Dermis microvascular lymphatic vessel endothelial cell (primary cell): ENCODE data around the gene CRTC1. TPM values are rescaled to one million over a fixed set of nuclear protein-coding genes. Genes with fewer than 3 reads are reported as not detected.

Experiments used
- DNase-seq, 2 donors: peaks; one replicate each; pipeline versions ENCODE4 v3.0.0 to v3.0.0-alpha.2; 2010; ENCODE audit warnings: low read depth in 2 of 2
- total RNA-seq: library from RNA; depleted of rRNA; stranded (reverse); fragments of >200 nt; gene quantifications from 2 replicates; pipeline ENCODE4 v1.2.1, GENCODE V29; 2014

The CRTC1 gene
- total RNA-seq, 1 donor from 2014 or later = 0.64 TPM

DNA sequence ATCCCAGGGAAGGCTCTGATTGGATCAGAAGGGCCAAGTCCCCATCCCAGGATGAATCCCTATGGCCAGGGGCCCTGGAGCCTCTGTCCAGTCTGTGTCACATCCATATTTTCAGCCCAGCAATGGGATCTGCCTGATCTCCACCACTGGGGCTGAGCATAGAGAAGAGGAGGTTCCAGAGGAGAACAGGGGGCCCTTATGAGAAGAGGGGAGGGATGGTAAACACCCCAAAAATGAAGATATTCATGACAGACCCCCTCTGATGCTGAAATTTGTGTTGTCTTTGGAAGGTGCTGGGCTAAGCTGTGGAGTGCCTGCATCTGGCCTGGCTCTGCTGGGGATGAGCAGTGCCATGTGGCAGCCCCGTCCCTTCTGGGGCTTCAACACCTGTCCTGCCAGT is 32.2 kb upstream of the CRTC1 start:
- DNase-seq = no peak

DNA sequence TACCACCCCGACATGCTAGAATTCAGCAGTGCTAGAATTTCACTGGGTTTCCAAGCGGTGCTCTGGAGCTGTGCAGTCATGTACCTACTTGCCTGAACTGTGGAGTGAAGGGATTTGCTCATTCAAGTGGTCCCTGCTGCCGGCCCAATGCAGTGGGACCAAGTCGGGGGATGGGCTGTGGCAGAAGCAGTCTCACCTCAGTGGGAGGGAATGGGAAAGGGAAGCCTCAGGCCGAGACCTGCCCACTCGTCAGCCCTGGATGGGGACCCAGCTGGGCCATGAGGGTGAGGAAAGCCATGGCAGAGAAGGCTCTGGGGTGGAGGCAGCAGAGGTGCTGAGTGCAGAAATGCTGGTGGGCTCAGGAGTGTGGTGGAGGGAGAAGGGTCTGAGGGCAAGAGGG is 31.7 kb upstream of the CRTC1 start:
- no peak for DNase-seq

DNA sequence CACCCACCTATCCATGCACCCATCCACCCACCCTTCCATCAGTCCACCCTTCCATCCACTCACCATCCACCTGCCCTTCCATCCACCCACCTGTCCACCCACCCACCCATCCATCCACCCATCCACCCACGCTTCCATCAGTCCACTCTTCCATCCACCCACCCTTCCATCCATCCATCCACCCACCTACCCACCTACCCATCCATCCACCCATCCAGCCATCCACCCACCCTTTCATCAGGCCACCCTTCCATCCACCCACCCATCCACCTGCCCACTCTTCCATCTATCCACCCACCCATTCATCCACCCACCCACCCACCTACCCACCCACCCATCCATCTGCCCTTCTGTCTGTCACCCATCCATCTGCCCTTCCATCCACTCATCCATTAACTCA is 29.6 kb upstream of the CRTC1 start:
- DNase-seq = no peak

DNA sequence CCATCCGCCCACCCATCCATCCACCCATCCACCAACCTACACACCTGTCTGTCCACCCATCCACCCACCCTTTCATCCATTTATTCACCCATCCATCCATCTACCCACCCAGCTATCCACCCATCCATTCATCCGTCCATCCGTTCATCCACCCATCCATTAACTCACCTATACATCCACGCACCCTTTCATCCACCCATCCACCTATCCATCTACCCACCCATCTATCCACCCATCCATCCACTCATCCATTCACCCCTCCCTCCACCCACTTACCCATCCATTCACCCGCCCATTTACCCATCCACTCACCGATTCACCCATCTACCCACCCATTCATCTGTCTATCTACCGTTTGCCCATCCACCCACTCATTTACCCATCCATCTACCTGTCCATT is 29.0 kb upstream of the CRTC1 start:
- DNase-seq = no peak

DNA sequence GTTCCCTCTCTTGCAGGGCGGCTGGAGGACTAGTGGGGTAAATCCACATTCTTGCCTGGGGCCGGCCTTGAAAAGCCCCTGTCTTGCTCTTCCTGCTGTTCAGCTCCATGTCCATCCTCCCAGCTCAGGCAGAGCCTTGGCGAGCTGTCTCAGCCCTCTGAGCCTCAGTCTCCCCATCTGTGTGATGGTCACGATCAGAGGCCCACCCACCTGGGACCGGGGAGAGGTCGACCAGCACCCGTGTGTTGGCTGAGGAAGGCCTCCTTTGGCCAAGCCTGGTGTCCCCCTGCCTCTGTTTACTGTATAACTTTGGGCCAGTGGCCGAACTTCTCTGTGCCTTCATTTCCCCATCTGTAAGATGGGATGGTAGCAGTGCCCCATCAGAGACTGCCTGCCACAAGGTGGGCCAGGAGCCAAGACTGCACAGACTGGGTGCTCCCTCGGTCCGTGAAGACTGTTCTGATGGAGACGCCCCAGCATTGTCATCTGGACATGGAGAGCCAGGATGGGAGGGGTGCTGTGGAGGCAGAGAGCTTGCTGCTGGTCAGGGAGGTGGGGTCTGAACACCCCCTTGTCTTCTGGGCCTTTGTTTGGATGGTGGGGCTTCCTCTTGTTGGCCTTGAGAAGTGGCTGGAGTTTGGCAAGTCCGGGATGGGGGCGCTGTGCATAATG is 28.2 kb upstream of the CRTC1 start:
- DNase-seq = no peak

DNA sequence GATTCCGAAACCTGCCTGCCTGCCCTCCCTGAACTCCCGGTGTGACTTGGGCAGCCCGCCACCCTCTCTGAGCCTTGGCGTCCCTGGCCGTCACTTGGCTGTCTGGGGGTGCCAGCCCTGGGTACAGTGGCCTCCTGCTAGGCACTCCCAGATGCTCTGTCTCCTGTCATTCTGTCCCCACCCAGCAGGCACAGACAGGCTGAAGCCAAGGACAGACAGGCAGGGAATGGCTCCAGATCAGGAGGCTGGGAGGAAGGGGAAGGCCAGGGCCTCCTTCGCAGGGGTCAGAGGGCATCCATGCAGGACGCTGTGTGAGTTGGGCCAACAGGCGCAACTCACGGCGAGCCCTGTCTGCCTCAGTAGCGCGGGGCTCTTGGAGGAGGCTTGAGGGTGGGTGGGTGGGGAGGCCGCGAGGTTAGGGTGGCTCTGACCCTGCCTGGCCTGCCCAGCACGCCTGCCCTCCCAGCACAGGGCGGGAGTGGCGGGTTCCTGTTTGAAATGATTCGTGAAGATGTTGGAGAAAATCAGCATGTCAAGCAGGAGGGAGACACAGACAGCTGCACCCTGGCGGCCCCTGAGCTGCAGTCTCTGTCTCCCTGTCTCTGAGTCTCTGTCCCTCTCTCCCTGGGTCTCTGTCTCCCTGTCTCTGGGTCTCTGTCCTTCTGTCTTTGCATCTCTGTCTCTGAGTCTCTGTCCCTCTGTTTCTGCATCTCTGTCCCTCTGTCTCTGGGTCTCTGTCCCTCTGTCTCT is 27.0 kb upstream of the CRTC1 start:
- no peak for DNase-seq

DNA sequence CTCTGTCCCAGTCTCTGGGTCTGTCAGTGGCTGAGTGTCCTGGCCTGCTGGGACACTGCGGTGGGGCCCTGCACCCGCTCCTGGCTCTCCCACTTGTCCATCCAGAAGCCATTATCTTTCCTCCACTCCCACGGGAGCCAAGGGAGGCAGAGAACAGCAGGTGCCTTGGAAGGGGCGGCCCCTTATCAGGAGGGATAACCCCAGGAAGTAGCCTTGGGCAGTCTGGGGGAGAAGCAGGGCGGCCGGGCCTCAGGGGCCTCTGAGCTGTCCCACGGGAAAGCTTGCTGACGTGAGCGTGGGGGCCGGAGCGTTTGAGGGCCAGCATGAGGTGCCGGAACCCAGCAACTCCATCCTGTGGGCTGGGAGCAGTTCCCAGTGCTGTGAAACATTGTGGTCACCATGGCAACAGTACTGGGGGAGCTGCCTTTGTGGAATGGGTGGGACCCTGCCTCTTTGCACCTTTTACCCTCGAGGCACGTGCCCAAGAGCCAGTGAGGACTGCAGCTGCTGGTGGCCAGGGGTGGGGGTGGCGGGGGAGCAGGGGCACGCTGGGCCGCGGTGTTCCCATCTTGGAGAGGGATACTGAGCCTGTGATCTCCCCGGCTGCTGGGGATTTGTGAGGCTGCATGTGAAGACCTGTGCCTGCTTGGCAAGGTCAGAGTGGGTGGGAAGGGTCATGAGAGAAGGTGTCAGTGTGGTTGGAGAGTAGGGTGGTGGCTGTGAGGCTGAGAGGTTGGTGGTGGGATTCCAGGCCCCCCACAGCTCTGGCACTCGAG is 25.7 kb upstream of the CRTC1 start:
- peak; percentile 17 to 35 for DNase-seq

DNA sequence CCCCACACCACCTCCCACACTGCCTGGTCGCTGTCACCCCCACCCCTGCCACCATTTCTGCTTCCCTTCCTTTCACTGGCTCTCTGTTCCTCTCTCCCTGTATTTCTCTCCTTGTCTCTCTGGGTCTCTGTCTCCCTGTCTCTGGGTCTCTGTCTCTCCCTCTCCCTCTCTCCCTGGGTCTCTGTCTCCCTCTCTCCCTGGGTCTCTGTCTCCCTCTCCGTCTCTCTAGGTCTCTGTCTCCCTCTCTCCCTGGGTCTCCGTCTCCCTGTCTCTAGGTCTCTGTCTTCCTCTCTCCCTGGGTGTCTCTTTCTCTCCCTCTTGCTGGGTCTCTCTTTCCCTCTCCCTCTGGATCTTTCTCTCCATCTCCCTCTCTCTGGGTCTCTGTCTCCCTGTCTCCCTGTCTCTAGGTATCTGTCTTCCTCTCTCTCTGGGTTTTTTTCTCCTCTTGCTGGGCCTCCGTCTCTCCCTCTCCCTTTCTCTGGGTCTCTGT is 25.1 kb upstream of the CRTC1 start:
- DNase-seq = no peak

DNA sequence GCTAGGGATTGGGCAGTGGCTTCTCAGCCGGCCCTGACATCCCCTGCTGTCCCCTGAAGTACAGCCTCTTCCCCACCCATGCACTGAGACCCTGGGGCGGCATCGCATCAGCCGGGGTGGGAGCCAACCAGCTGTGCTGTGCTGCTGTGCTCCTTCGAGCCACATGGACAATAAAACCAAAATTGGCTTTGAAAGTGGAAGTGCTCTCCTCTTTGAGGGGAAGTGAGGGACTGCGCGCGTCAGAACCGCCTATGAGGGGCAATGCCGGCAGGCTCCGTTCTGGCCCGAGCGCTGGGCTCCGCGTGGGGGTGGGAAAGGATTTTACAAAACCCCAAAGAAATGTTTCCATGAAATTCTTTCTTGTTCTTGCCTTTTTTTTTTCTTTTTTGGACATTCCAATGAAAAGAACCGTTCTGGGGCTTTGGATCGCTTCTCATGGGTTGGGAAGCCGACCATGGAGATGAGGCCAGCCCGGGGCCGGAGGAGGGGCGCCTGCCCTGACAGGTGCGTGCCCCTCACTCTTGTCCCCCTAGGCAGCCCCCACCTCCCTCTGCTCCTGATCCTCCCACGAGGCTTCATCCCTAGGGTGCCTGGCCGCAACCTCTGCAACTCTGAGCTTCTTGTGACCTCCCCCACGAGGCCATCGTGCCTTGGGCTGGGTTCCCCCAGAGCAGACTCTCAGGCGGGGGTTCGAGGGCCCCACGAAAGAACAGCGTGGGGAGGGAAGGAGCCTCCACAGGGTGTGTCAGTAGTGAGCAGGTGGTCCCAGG is 24.0 kb upstream of the CRTC1 start:
- no peak for DNase-seq

DNA sequence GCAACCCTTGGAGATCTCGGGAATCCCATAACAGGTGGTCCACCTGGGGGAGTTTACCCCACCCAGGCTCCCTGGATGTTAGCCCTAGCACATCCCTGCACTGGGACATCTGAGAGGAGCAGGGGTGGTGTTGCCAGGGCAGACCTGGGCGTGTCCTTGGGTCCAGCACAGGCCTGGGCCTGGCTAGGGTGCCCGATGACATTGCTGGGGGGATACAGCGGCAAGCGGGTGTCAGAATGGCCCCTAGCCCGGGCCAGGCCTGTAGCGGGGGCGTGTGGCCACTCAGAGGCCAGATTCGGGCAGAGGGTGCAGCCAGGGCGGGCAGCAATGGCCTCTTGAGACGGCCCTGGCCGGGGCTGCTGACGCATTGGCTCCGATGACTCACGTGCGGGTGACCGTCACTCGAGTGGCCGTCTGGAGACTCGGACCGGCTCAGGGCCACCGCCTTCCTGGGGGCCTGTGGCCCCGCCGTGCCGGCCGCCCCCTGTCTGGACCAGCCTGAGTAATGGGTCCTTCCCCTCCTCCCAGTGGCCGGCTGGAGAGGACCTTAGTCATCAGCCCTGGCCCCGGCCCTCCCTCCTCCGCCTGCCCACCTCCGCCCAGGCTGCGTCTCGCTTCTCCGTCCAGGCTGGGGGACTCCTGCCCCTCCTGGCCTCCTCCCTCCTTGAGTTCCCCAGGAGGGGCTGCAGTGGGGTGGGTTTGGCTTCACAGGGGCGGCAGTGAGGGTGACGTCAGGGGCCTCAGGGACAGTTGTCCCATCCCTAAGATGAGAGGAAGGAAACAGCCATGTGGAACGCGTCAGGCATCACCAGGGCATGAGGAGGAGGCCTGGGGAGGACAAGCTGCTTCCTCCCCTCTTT is 23.2 kb upstream of the CRTC1 start:
- DNase-seq = peak in 1 of 2 donors; percentile 64

DNA sequence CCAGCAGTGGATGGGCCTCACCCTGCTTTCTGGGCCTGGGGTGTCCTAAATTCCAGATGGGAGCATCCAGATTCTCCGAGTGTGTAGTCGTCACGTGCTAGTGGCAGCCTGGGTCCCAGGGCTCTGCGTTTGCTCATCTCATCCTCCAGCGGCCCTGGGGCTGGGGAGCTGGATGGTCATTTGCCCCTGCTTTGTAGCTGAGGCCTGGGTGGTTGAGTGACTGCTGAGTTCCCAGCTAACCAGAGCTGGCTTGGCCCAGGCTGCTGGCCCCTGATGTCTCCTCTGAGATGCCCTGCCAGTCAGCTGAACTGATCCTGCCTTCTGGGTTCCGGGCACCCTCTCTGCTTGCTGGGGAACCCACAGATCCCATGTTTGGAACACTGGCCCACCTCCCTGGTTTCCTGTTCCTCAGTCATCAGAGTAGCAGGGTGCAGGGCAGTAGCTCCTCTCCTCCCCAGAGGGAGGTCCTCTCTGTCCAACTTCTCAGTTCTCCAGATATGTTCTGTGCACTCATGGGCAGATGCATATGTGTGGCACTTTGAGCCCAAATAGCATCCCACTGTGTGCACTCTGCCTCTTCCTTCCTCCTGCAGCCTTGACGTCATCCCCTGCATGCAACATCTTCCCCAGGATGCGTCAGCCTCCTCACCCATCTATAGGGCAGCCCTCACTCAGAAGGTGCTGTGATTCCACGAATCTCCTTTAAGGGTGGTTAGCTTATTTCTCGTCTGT is 22.4 kb upstream of the CRTC1 start:
- DNase-seq = no peak

DNA sequence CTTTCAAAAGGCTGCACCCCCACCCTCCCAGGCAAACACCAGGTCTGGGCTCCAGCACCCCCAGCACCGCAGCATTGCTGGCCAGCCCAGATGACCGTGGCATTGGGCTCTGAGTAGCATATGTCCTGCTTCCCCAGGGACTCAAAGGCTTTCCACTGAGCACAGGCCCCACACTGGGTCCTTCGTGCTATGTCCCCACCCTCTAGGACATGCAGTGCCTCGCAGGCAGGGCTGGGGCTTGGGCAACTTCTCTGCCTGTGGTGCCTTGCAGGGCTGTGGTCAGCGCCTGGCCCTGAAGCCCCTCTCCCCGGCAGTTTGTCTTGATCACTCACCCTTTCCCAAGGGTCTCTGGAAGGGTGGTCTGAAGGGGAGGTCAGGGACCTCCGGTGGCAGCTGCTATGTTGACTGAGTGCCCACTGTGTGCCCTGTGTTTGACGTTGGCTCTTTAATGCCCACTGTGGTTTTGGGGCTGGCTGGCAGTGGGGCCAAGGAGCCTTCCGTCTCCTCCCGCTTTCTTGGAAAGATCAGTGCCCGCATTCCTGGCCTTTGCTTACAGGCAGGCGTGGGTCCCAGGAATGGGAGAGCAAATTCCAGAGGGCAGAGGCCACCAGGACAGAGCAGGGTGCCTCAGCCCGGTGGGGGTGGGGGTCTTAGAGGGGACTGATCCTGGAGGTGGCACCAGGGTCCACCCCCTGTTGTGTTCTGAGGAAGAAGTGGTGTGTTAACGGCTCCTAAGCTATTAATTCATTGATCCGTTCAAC is 20.3 kb upstream of the CRTC1 start:
- DNase-seq = no peak

DNA sequence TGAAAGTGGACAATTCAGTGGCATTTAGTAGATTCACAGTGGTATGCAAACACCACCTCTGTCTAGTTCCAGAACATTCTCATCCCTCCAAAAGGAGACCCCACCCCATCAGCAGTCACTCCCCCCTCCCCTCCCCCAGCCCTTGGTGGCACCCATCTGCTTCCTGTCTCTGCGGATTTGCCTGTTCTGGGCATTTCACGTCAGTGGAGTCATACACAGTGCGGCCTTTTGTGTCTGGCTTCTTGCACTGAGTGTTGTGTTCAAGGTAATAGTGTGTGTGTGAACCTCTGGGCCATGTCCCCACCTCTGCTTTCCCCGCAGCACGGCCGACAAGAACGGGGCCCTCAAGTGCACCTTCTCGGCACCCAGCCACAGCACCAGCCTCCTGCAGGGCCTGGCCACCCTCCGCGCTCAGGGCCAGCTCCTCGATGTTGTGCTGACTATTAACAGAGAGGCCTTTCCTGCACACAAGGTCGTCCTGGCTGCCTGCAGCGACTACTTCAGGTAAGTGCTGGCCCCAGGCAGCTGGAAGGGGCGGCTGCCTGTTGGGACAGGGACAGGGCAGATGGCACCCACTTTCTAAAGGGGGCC is 19.4 kb upstream of the CRTC1 start:
- DNase-seq = no peak

DNA sequence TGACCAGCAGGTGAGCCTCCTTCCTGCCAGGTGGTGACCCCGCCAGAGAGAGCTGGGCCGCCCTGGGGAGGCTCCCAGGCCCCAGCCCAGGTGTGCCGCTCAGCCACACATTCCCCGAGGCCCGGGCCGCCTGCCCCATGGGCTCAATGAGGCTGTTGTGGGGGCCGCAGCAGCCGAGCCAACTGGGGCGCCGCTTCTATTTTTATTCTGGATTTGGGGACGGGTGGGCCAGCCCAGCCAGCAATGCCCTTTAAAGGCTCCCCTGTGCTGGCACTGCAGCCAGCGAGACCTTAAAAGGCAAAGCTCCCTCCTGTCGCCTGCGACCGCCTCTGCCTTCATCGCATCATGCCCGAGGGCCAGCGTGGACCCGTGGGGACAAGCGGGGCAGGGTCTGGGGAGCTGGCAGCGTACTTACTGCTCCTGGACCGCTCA is 17.7 kb upstream of the CRTC1 start:
- DNase-seq = no peak

DNA sequence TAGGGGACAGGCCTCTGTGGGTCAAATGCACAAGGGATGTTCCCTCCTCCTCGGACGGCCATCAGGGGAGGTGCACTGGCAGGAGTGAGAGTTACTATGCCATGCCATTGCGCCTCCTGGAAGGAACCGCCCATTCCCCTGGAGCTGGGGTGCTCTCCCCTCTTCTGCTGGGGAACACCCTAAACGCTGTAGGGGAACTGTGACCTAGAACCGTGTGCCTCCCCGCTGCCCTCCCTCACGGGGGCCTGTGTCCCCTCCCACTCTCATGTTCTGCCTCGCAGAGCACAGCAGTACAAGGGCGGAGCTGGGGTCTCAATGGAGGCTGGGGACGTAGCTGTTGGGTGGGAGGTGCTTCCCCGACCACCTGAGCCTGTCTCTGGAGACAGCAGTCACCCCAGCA is 17.2 kb upstream of the CRTC1 start:
- no peak for DNase-seq

DNA sequence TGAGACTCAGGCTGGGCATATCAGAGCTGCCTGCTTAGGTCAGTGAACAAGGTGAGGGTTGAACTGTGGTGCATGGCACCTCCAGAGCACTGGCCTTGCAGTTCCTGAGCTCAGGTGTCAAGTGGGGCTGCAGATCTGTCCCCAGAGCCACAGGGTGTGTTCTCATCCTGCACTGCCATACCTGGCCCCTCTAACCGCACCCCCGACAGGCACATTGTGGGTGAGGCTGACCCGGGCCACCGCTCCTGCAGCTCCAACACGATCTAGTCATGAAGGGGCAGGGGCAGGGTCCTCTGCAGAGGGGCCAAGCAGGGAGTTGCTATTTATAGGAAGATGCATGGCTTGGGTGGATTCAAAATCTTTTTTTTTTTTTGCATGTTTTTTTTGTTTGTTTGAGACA is 16.7 kb upstream of the CRTC1 start:
- no peak for DNase-seq

DNA sequence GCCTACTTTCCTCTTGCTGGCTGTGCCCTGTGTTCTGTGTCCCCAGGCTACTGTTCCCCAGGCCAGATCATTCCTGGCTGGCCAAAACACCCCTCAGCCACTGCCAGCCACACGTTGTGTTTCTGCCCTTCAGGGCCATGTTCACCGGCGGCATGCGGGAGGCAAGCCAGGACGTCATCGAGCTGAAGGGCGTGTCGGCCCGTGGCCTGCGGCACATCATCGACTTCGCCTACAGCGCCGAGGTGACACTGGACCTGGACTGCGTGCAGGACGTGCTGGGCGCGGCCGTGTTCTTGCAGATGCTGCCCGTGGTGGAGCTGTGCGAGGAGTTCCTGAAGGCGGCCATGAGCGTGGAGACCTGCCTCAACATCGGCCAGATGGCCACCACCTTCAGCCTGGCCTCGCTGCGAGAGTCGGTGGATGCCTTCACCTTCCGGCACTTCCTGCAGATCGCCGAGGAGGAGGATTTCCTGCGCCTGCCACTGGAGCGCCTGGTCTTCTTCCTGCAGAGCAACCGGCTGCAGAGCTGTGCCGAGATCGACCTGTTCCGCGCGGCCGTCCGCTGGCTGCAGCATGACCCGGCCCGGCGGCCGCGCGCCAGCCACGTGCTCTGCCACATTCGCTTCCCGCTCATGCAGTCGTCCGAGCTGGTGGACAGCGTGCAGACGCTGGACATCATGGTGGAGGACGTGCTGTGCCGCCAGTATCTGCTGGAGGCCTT is 15.8 kb upstream of the CRTC1 start:
- DNase-seq = no peak

DNA sequence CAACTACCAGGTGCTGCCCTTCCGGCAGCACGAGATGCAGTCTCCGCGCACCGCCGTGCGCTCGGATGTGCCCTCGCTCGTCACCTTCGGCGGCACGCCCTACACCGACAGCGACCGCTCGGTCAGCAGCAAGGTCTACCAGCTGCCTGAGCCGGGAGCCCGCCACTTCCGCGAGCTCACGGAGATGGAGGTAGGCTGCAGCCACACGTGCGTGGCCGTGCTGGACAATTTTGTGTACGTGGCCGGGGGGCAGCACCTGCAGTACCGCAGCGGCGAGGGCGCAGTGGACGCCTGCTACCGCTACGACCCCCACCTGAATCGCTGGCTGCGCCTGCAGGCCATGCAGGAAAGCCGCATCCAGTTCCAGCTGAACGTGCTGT is 15.2 kb upstream of the CRTC1 start:
- no peak for DNase-seq
